Measurements from ENCODE around the gene MLH1.

The MLH1 gene

GRCh38 chr3:37072892-37073291, 79.6 kb downstream of the MLH1 start:
- TF ChIP-seq TAF1 (IDR thresholded peaks at IDR 0.05; ENCODE audit: borderline replicate concordance, insufficient read depth, low read length) (no peak), POLR2AphosphoS5 (IDR thresholded peaks at IDR 0.05; ENCODE audit: low read depth, low read length) (no peak), FOXP2 (optimal IDR thresholded peaks at IDR 0.05; ENCODE audit: borderline replicate concordance, extremely low read depth, extremely low read length, insufficient read depth) (no peak), REST (IDR thresholded peaks at IDR 0.05; ENCODE audit: insufficient read depth in 1 of 2, low read depth in 2 of 2, low read length in 2 of 2) (no peak), SIN3A (IDR thresholded peaks at IDR 0.05; ENCODE audit: borderline replicate concordance, insufficient read depth, low read length) (no peak)

- TF ChIP-seq FOXP2 (optimal IDR thresholded peaks at IDR 0.05; ENCODE audit: borderline replicate concordance, extremely low read depth, extremely low read length, insufficient read depth): no peak
- no peak for TF ChIP-seq TAF1 (IDR thresholded peaks at IDR 0.05; ENCODE audit: borderline replicate concordance, insufficient read depth, low read length)
- no peak for TF ChIP-seq REST (IDR thresholded peaks at IDR 0.05; ENCODE audit: insufficient read depth in 1 of 2, low read depth in 2 of 2, low read length in 2 of 2)
- TF ChIP-seq SIN3A (IDR thresholded peaks at IDR 0.05; ENCODE audit: borderline replicate concordance, insufficient read depth, low read length): no peak
- no peak for TF ChIP-seq POLR2AphosphoS5 (IDR thresholded peaks at IDR 0.05; ENCODE audit: low read depth, low read length)
These were observed 80.9 kb downstream of the MLH1 start for GRCh38 chr3:37074178-37074577.

DNA sequence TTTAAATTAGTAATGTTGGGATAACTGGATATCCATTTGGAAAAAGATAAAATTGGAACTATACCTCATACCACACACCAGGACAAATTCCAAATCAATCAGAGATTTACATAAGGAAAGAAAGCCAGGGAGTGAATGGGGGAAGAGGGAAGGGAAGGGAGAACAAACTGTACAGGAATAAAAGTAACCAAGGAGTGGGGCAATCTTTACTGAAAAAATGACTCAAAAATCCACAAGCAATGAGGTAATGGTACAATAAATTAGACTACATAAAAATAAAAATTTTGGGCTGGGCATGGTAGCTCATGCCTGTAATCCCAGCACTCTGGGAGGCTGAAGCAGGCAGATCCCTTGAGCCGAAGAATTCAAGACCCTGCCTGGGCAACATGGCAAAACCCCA, 82.6 kb downstream of the MLH1 start:
- no peak for TF ChIP-seq FOXP2 (optimal IDR thresholded peaks at IDR 0.05; ENCODE audit: borderline replicate concordance, extremely low read depth, extremely low read length, insufficient read depth)

GRCh38 chr3:37082317-37082716, 89.0 kb downstream of the MLH1 start:
- TF ChIP-seq REST (IDR thresholded peaks at IDR 0.05; ENCODE audit: insufficient read depth in 1 of 2, low read depth in 2 of 2, low read length in 2 of 2): no peak

DNA sequence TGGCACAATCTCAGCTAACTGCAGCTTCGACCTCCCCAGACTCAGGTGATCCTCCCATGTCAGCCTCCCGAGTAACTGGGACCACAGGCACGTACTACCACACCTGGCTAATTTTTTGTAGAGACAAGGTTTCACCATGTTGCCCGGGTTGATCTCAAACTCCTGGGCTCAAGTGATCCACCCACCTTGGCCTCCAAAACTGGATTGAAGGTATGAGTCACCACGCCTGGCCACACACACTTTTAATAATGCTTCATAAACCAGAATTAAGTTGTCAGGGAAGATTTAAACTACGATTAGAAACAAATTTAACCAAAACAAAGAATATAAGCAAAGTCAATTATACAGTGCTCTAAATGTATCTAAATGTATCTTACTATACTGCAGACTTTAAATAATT, 93.6 kb downstream of the MLH1 start:
- TF ChIP-seq FOXP2 (optimal IDR thresholded peaks at IDR 0.05; ENCODE audit: borderline replicate concordance, extremely low read depth, extremely low read length, insufficient read depth) (no peak), TAF1 (IDR thresholded peaks at IDR 0.05; ENCODE audit: borderline replicate concordance, insufficient read depth, low read length) (no peak), POLR2AphosphoS5 (IDR thresholded peaks at IDR 0.05; ENCODE audit: low read depth, low read length) (no peak), REST (IDR thresholded peaks at IDR 0.05; ENCODE audit: insufficient read depth in 1 of 2, low read depth in 2 of 2, low read length in 2 of 2) (no peak), SIN3A (IDR thresholded peaks at IDR 0.05; ENCODE audit: borderline replicate concordance, insufficient read depth, low read length) (no peak)
